Omental fat pad (tissue), 4 donors: ENCODE measurements around the gene ACOT7. TPM values are rescaled to one million over a fixed set of nuclear protein-coding genes. Genes with fewer than 3 reads are reported as not detected.

Experiments
- ATAC-seq: fragments of 150-250 bp; one replicate; pipeline ENCODE4 v1.9.1; 2016; ENCODE audit warnings: mild to moderate bottlenecking, moderate library complexity; ENCODE audit not compliant: low FRiP score
- DNase-seq: peaks from one replicate; pipeline ENCODE4 v3.0.0-alpha.2; 2019; ENCODE audit warnings: low spot score
- CTCF ChIP-seq, 3 donors: fragments of 450-650 bp; IDR thresholded peaks; one replicate each; pipeline ENCODE4 v1.5.1; 2016 to 2017; ENCODE audit warnings: antibody characterized with exemption in 3 of 3, mild to moderate bottlenecking in 3 of 3, moderate library complexity in 2 of 3
- total RNA-seq, 4 donors: library from RNA; depleted of rRNA; stranded (reverse); fragments of >200 nt; gene quantifications; one replicate each; pipeline ENCODE4 v1.1.0, GENCODE V29; 2016

Gene ACOT7
- total RNA-seq, 4 donors from 2014 or later = 7.4 to 16.7 (median 9.2) TPM

GRCh38 chr1:6298940-6299465 is 94.6 kb downstream of the ACOT7 start:
- DNase-seq (no peak), ATAC-seq (no peak)
- no peak for TF ChIP-seq CTCF (IDR thresholded peaks at IDR 0.05)

- ATAC-seq (no peak), DNase-seq (no peak)
- TF ChIP-seq CTCF (IDR thresholded peaks at IDR 0.05) = no peak
These were observed 95.0 kb downstream of the ACOT7 start for GRCh38 chr1:6298530-6298929.

- DNase-seq = no peak
- TF ChIP-seq CTCF (IDR thresholded peaks at IDR 0.05) = no peak
- no peak for ATAC-seq
These were observed 97.7 kb downstream of the ACOT7 start for GRCh38 chr1:6295910-6296309.

GRCh38 chr1:6294890-6295556 is 98.5 kb downstream of the ACOT7 start:
- no peak for TF ChIP-seq CTCF (IDR thresholded peaks at IDR 0.05)
- DNase-seq = no peak
- ATAC-seq = no peak

- DNase-seq = no peak
- TF ChIP-seq CTCF (IDR thresholded peaks at IDR 0.05) = no peak
- ATAC-seq = no peak
These were observed 99.3 kb downstream of the ACOT7 start for GRCh38 chr1:6294080-6294889.

GRCh38 chr1:6292102-6292501 is 101.5 kb downstream of the ACOT7 start:
- ATAC-seq = no peak
- TF ChIP-seq CTCF (IDR thresholded peaks at IDR 0.05) = no peak
- no peak for DNase-seq
